GM10266 (cell line): ENCODE measurements around the gene ZNF385B.

ENCODE experiments used
- DNase-seq: peaks from one replicate; pipeline ENCODE4 v3.0.0; 2012; ENCODE audit errors: extremely low spot score
- CTCF ChIP-seq: IDR thresholded peaks from 2 replicates; pipeline ENCODE4 v1.5.1; 2012; ENCODE audit warnings: mild to moderate bottlenecking, low read depth; ENCODE audit not compliant: control insufficient read depth, insufficient read depth; ENCODE audit errors: missing control alignments

ZNF385B gene

DNA sequence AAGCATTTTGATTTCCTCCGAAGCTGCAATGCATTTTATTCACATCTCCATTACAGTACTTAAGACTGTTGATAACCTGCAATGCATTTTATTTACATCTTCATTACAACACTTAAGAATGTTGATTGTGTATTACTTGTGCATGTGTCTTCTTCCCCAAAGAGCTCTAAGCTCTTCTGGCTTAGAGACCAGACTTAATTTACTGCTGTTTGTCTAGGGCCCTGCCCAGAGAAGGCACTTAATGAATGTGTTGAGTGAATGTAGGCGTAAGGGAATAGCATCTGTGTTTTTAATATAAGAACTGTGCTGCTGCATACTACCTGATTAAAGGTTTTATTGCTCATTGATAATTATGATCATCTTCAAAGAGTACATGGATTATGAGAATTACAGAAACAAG, 295.6 kb downstream of the ZNF385B start:
- no peak for TF ChIP-seq CTCF
- no peak for DNase-seq

- no peak for TF ChIP-seq CTCF
- DNase-seq = no peak
These were observed 299.0 kb downstream of the ZNF385B start for GRCh38 chr2:179562330-179562885.

DNA sequence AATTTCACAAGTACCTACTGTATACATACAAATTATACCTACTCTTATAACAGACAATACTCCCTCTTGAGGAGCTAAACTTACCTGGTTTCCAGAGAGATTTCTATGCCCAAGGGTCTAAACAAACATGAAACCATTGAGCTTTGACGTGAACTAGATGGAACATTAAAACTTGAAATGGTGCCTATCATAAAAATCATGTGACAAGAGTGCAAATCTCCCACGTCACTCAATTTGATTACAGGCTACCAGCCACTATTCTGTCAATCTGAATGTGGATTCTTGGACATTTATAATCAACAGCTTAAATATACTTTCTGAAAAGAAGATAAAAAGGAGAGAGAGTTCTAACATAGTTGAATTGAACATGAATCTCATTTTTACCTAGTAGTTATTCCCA, 299.7 kb downstream of the ZNF385B start:
- TF ChIP-seq CTCF = no peak

GRCh38 chr2:179560257-179560735, 301.1 kb downstream of the ZNF385B start:
- no peak for DNase-seq
- TF ChIP-seq CTCF = no peak

More for the DNA sequence above, 299.7 kb downstream of the ZNF385B start:
- no peak for DNase-seq

- TF ChIP-seq CTCF = no peak
These were observed 302.2 kb downstream of the ZNF385B start for GRCh38 chr2:179559108-179559806.

GRCh38 chr2:179558010-179558934, 303.1 kb downstream of the ZNF385B start:
- no peak for DNase-seq
- no peak for TF ChIP-seq CTCF

More at GRCh38 chr2:179559108-179559806, 302.2 kb downstream of the ZNF385B start:
- DNase-seq = no peak
